T-helper 17 cell (primary cell): ENCODE measurements around the gene CTRB1. TPM values are rescaled to one million over a fixed set of nuclear protein-coding genes. Genes with fewer than 3 reads are reported as not detected.
A peak's percentile ranks its signal among the peaks of the same experiment; 100 is the strongest.

Source experiments
- ATAC-seq: fragments of 150-1000 bp; cut with Tn5 transposase; 2 replicates; pipeline ENCODE4 v1.10.0; 2021; ENCODE audit warnings: mild to moderate bottlenecking, moderate library complexity
- DNase-seq, 3 donors: peaks; one replicate each; pipeline versions ENCODE4 v3.0.0 to v3.0.0-alpha.2; 2020 to 2021
- H3K9me3 ChIP-seq: one replicate; pipeline ENCODE4 v1.7.0; 2013; ENCODE audit warnings: low read length, mild to moderate bottlenecking; ENCODE audit not compliant: control insufficient read depth, poor library complexity, severe bottlenecking
- H3K27ac Mint-ChIP-seq: one replicate; pipeline ENCODE4 v1.8.0; 2022; ENCODE audit warnings: mild to moderate bottlenecking, moderate library complexity, mixed read lengths
- H3K27me3 Mint-ChIP-seq: one replicate; pipeline ENCODE4 v1.8.0; 2022; ENCODE audit warnings: mixed read lengths
- H3K36me3 Mint-ChIP-seq: one replicate; pipeline ENCODE4 v1.8.0; 2022; ENCODE audit warnings: low read depth, mixed read lengths
- H3K4me1 Mint-ChIP-seq: one replicate; pipeline ENCODE4 v1.8.0; 2022; ENCODE audit warnings: mild to moderate bottlenecking, mixed read lengths
- H3K4me3 Mint-ChIP-seq: one replicate; pipeline ENCODE4 v1.8.0; 2022; ENCODE audit warnings: mild to moderate bottlenecking, moderate library complexity, mixed read lengths
- total RNA-seq, 4 donors: library from RNA in 2 of 4; stranded (reverse) in 2 of 4; gene quantifications; one replicate each; pipeline ENCODE4 v1.2.3 and lab custom pipeline; 2022 to 2026

The CTRB1 gene
- not detected for total RNA-seq
- total RNA-seq (lab: John Stamatoyannopoulos, UW) = 0 reads per million in 2 donors

DNA sequence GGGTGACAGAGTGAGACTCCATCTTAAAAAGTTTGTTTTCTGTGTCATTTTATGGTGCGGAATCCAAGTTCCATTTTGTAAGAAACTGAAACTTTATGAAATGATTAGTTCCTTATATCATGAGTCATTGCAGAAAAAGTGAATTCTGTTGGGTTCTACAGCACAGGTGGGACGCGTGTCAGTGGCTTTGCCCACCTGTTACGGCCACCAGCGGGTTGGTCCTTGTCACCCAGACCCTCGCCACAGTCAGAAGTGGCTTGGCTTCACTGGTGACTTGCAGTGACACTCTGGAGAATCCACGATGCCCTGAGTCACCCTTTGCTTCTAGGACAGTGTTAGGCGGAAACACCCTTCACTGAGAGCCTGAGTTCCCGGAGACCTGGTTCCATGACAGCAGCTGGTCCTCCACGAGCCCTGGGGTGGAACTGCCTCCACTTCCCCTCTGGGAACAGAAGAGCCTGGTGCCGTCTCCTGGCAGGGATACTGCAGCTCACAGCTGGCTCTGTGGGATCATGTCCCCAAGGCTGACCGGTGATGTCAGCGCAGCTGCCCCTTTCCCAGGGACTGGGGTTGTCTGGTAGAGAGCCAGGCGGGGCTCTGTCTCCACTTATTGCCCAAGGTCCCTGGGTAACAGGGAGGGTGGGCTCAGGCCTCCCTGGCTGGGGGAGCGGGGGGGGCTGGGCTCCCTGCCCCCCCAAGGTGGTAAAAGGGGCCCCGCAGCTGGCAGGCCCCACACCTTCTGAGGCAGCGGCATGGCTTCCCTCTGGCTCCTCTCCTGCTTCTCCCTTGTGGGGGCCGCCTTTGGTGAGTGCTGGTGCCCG, at the start of gene CTRB1:
Gene CTRB1 (plus strand): TSS at position 733 of the 821 bp plus-strand sequence. CDS start 20 bp downstream, at position 753.
- Mint-ChIP-seq H3K4me1 (peaks cover 8% of the 10 kb centered on the region), H3K4me3 (peak within 1 kb of the TSS; percentile 89), H3K27ac (peak within 1 kb of the TSS; percentile 94), H3K27me3 (no peaks in the 10 kb centered on the region), H3K36me3 (no peaks in the 10 kb centered on the region)
- DNase-seq (no peak), ATAC-seq (no peak)
- no peaks in the 10 kb centered on the region for H3K9me3 ChIP-seq

DNA sequence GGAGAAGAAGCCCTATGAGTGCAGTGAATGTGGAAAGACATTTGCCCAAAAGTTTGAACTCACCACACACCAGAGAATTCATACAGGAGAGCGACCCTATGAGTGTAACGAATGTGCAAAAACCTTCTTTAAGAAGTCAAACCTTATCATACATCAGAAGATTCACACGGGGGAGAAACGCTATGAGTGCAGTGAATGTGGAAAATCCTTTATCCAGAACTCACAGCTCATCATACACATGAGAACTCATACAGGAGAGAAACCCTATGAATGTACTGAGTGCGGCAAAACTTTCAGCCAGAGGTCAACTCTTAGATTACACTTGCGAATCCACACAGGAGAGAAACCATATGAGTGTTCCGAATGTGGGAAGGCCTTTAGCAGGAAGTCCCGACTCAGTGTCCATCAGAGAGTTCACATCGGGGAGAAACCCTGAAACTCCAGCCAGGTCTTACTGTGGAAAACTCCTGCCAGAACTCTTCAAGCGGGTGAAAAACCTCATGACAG, 48.8 kb upstream of the CTRB1 start:
- H3K9me3 ChIP-seq = peaks cover 22% of the 10 kb centered on the region
- DNase-seq = no peak

DNA sequence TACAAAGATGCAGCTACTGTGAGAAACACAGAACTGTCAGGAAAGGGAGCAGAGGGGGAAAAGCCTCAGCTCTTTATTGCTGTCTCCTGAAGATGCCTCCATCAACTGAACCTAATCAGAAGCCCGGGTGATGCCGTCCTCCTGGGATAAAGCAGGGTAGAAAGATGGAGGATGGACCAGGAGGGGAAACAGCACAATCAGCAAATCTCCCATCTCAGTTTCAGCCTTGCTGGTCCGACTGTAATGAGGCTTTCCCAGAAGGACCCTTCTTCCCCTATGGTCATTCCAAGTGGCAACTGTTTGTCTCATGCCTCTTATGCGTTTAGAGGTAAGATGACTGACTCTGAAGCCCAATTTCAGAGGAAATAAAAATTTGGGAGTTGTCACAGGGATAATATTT, 46.2 kb upstream of the CTRB1 start:
- Mint-ChIP-seq H3K27me3 (no peaks in the 10 kb centered on the region), H3K4me1 (no peaks in the 10 kb centered on the region), H3K36me3 (peaks cover 4% of the 10 kb centered on the region), H3K4me3 (no peak overlapping the region), H3K27ac (no peak overlapping the region)
- no peak for ATAC-seq
- DNase-seq = no peak
- peaks cover 13% of the 10 kb centered on the region for H3K9me3 ChIP-seq

More for the DNA sequence above, 48.8 kb upstream of the CTRB1 start:
- Mint-ChIP-seq H3K27ac (no peak overlapping the region), H3K4me1 (no peaks in the 10 kb centered on the region), H3K4me3 (no peak overlapping the region), H3K36me3 (peaks cover 6% of the 10 kb centered on the region), H3K27me3 (no peaks in the 10 kb centered on the region)
- ATAC-seq = no peak

DNA sequence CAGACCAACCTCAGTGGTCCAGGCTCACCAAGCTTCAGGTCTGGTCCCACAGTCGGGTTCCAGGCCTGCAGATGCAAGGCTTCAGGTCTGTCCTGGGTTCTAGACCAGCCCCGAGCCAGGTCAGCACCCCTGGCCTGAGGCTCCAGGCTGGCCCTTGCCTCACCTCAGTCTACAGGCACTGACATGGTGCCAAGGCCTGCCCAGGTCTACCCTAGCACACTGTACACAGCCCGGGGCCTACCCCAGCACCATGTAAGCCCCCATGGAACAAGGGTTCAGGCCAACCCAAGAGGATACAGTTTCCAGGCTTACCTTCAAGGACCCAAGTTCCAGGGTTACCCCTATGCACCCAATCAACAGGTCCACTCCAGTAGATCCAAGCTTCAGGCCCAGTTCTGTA, 43.7 kb upstream of the CTRB1 start:
- Mint-ChIP-seq H3K4me3 (no peak overlapping the region), H3K27ac (no peak overlapping the region), H3K4me1 (no peaks in the 10 kb centered on the region), H3K36me3 (no peaks in the 10 kb centered on the region), H3K27me3 (no peaks in the 10 kb centered on the region)
- peaks cover 8% of the 10 kb centered on the region for H3K9me3 ChIP-seq
- DNase-seq = no peak
- no peak for ATAC-seq

DNA sequence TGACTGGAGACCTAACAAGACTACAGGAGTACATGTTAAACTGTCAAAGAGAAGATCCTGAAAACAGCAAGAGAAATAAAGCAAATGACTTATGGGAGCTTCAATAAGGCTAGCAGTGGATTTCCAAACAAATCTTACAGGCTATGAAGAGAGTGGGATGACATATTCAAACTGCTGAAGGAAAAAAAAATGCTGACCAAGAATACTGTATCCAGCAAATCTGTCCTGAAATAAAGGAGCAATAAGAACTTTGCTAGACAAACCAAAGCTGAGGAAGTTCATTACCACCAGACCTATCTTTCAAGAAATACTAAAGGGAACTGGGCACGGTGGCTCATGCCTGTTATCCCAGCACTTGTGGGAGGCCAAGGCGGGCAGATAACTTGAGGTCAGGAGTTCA, 41.9 kb upstream of the CTRB1 start:
- peaks cover 2% of the 10 kb centered on the region for H3K9me3 ChIP-seq
- Mint-ChIP-seq H3K27me3 (no peaks in the 10 kb centered on the region), H3K36me3 (no peaks in the 10 kb centered on the region), H3K27ac (no peak overlapping the region), H3K4me1 (no peaks in the 10 kb centered on the region), H3K4me3 (no peak overlapping the region)
- no peak for ATAC-seq
- DNase-seq = no peak

DNA sequence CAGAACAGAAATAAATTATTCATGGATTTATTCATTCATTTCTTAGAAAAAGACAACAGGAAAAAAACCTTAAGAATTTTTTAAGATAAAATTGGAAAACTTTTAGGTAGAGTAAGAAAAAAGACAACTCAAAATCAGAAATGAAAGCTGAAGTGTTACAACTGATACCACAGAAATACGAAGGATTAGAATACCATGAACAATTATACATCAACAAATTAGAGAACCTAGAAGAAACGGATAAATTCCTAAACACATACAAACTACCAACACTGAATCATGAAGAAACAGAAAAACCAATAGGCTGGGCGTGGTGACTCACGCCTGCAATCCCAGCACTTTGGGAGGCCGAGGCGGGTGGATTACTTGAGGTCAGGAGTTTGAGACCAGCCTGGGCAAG, 39.6 kb upstream of the CTRB1 start:
- H3K9me3 ChIP-seq = no peaks in the 10 kb centered on the region
- no peaks in the 10 kb centered on the region for H3K27me3 Mint-ChIP-seq
- H3K36me3 Mint-ChIP-seq = no peaks in the 10 kb centered on the region
- H3K27ac Mint-ChIP-seq = no peak overlapping the region
- ATAC-seq (no peak), DNase-seq (no peak)
- H3K4me1 Mint-ChIP-seq = no peaks in the 10 kb centered on the region
- H3K4me3 Mint-ChIP-seq = no peak overlapping the region

DNA sequence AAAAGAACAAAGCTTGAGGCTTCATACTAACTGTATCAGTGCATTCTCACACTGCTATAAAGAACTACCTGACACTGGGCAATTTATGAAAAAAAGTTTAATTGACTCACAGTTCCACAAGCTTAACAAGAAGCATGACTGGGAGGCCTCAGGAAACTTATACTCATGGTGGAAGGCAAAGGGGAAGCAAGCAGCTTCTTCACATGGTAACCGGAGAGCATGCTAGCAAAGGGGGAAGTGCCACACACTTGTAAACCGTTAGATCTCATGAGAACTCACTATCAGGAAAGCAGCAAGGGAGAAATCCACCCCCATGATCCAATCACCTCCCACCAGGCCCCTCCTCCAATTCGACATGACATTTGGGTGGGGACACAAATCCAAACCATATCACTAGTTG, 37.2 kb upstream of the CTRB1 start:
- no peaks in the 10 kb centered on the region for H3K4me1 Mint-ChIP-seq
- H3K27ac Mint-ChIP-seq = no peak overlapping the region
- no peaks in the 10 kb centered on the region for H3K9me3 ChIP-seq
- DNase-seq (no peak), ATAC-seq (no peak)
- peaks cover 6% of the 10 kb centered on the region for H3K27me3 Mint-ChIP-seq
- H3K4me3 Mint-ChIP-seq = no peak overlapping the region
- H3K36me3 Mint-ChIP-seq = peaks cover 3% of the 10 kb centered on the region

DNA sequence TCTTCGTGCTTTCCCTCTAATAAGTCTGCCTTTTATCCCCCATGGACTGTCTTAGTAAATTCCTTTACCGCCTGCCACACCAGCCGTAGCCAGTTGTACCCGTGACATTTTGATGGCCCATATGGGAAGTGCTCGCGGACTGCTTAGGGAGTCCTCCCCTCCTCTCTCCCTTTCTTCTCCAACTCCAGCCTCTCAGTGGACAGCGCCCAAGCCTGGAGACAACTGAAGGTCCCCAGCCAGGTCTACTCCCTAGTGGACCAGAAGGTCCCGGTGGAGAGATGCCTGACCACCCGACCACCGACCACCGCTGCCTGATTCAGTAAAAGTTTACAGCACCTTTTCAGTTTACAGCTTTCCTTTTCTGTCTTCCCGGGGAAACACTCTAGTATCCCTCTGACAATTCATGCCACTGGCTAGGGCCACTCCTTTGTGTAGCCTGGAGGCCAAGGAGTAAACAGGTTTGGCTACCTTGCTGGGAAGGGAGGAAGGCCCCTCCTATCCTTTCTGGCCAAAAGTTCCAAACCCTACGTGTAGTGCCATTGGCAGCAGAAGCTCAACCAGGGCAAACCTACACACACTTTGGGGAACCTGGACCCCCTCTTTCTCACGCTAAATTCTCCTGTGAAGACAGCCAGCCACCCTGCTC, 29.8 kb upstream of the CTRB1 start:
- Mint-ChIP-seq H3K4me3 (no peak overlapping the region), H3K27ac (no peak overlapping the region), H3K27me3 (peaks cover 30% of the 10 kb centered on the region), H3K36me3 (peaks cover 4% of the 10 kb centered on the region), H3K4me1 (no peaks in the 10 kb centered on the region)
- H3K9me3 ChIP-seq = no peaks in the 10 kb centered on the region
- ATAC-seq (no peak), DNase-seq (no peak)

DNA sequence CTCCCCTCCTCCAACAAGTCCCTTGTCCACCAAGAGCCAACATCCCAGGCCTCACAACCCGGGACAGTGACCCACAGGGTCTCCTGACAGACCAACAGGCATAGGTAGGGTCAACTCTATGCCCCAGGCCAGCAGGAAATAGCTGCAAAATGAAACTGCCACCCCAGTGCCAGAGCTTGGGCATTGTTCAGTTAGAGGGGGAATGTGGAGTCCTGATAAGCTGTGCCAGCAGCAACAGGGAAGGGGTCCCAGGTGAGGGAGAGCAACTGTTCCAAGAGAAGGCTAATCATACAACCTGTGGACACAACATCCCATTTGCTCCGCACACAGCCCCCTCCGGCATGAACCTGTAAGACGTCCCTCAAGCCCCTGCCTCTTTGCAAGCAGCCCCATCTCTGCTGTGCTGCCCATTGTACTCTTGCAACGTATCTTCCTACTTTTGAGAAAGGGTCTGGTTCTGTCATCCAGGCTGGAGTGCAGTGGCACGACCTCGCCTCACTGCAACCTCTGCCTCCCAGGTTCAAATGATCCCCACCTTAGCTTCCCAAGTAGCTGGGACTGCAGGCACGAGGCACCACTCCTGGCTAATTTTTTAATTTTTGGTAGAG, 29.0 kb upstream of the CTRB1 start:
- Mint-ChIP-seq H3K4me1 (no peaks in the 10 kb centered on the region), H3K36me3 (peaks cover 3% of the 10 kb centered on the region), H3K27ac (no peak overlapping the region), H3K4me3 (no peak overlapping the region), H3K27me3 (peaks cover 30% of the 10 kb centered on the region)
- no peaks in the 10 kb centered on the region for H3K9me3 ChIP-seq
- ATAC-seq = no peak
- no peak for DNase-seq

DNA sequence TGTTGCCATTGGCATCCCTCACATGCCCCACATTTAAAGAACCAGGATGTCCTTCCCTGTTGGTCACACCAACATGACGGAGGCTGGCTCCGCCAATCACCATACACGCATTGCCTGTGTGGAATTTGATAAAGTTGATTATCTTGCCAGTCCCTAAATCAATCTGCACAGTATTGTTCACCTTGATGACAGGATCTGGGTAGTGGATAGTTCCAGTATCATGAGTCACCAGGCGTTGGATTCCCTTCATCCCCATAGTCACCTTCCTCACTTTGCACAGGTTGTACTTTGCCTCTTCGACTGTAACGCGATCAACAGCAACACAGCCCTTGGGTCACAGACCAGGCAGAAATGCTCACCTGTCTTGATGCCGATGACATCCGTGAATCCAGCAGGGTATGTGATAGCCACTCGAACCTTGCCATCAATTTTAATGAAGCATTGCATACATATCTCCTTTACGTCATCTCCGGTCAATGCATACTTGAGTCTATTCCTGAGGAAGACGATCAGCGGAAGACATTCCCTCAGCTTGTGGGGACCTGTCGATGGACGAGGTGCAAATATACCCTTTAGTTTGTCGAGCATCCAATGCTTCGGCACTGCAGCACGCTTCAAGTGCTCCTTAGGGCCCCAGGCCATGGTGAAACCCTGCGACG, 26.1 kb upstream of the CTRB1 start:
- H3K36me3 Mint-ChIP-seq = no peaks in the 10 kb centered on the region
- DNase-seq = no peak
- no peak overlapping the region for H3K27ac Mint-ChIP-seq

DNA sequence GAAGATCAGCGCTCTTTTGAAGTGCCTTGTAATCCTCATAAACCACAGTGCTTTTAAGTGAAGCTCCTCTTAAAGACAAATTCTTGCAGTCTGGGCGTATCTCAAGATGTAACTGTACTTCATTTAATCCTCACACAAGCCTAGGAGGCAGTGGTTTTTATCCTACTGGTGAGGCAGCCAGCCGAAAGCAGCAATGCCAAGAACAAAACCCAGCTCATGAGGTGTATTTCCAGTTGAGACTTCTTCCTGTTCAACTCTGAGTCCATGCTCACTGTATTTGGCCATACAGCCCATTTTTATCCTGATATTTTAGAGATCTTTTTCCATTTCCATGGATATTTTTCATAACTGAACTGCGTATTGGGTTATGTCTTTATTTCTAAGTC, 25.5 kb upstream of the CTRB1 start:
- ATAC-seq (no peak), DNase-seq (no peak)
- H3K36me3 Mint-ChIP-seq = no peaks in the 10 kb centered on the region
- peaks cover 50% of the 10 kb centered on the region for H3K27me3 Mint-ChIP-seq
- peaks cover 2% of the 10 kb centered on the region for H3K4me1 Mint-ChIP-seq
- H3K4me3 Mint-ChIP-seq = no peak overlapping the region
- H3K9me3 ChIP-seq = no peaks in the 10 kb centered on the region
- H3K27ac Mint-ChIP-seq = no peak overlapping the region

More for the DNA sequence above, 26.1 kb upstream of the CTRB1 start:
- peaks cover 45% of the 10 kb centered on the region for H3K27me3 Mint-ChIP-seq
- no peak overlapping the region for H3K4me3 Mint-ChIP-seq
- ATAC-seq = no peak
- no peaks in the 10 kb centered on the region for H3K9me3 ChIP-seq
- peaks cover 1% of the 10 kb centered on the region for H3K4me1 Mint-ChIP-seq

DNA sequence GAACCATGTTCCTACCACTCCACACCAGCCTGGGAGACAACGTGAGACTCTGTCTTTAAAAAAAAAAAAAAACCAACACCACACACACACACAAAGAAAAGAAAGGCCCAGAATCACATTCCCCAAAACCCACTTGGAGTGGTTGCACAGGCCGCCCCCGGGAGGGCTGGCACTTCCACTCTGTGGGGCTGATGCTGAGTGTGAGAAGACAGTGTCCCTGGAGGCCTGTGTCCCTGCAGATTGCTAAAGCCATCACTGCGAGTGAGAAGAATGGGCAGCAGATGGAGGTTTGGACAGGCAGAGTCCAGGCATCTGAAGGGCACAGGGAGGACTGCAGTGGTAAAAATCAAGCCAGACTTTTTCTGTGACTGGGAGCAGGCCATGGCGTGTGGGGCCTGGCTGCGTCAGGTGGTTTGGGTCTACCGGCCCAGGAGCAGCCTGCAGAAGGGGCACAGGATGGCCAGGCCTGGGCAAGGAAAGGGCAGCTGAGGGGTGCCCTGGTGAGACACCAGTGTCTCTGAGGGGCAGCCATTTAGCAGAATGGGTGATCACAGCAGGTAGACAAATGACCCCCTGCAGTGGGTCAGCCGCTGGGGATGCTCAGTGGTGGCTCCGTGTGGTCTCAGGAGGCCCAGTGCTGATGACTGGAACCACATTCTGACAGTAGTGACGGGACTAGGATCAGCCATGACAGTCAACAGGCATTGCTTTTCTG, 24.9 kb upstream of the CTRB1 start:
- DNase-seq (no peak), ATAC-seq (no peak)
- H3K27ac Mint-ChIP-seq = no peak overlapping the region
- no peaks in the 10 kb centered on the region for H3K9me3 ChIP-seq
- peaks cover 2% of the 10 kb centered on the region for H3K4me1 Mint-ChIP-seq
- H3K27me3 Mint-ChIP-seq = peaks cover 52% of the 10 kb centered on the region
- no peaks in the 10 kb centered on the region for H3K36me3 Mint-ChIP-seq
- H3K4me3 Mint-ChIP-seq = no peak overlapping the region
